ENCODE results near the gene REXO5. TPM values are rescaled to one million over a fixed set of nuclear protein-coding genes. Genes with fewer than 3 reads are reported as not detected.

REXO5 gene
- total and polyA plus RNA-seq, 10 of the 15 experiments (the other 5 are each of a cell fraction or from before 2014, with no cell fraction given), result 3.8 to 15.5 (median 10.1) TPM

DNA sequence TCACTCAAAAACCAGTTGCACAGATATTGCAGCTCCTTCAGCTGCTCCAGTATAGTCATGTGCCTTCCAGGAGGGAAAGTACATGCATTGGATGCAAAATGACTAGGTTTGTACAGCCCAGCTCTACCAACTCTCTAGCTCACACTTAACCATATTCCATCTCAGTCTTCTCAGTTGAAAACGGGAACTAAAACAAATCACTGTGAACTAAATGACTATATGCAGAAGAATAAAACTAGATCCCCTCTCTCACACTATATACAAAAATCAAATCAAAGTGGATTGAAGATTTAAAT lies 69.0 kb downstream of the REXO5 start (continued):
- peak in 1 of 2 experiments; percentile 39; a peak in 1 of 4 replicates for TF ChIP-seq EP300 (IDR thresholded peaks at IDR 0.05; ENCODE audit: borderline replicate concordance in 1 of 2, control insufficient read depth in 1 of 2, low read depth in 2 of 2, low read length in 2 of 2)
- TF ChIP-seq ETV6 (conservative IDR thresholded peaks at IDR 0.05 in 1 of 2, IDR thresholded peaks at IDR 0.05 in 1 of 2; ENCODE audit: borderline replicate concordance in 1 of 2, low read depth in 1 of 2), result peak in 1 of 2 experiments; percentile 23; a peak in 1 of 4 replicates
- TF ChIP-seq SIX5 (IDR thresholded peaks at IDR 0.05; ENCODE audit: low read depth, low read length, severe bottlenecking), result no peak

DNA sequence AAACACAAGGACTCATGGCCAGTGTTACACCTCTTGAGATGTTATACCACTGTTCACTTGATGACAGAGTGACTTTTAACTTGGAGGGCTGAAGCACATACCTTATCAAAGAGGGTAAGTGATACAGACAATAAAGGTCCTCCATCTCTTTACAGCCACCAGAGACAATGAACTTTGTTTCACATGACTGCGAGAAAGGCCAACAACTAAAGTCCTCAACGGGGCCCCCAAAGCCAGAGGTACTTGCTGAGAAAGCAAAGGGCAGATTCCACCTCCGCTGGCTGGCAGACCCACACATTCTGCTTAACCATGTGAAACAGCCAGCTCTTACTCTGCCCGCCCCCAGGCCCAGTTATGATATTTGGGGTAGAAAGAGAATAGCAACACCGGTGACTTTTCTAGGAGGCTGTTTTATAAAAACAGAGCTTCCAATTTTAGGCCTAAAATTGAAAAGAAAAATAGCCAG lies 72.4 kb downstream of the REXO5 start:
- H3K27me3 ChIP-seq (replicated peaks in 1 of 2; ENCODE audit: control insufficient read depth in 2 of 2, insufficient read depth in 2 of 2, low read length in 1 of 2), result no peaks in the 10 kb centered on the region
- RAD21 ChIA-PET (ENCODE audit: unreplicated experiment), result interaction anchor here (0.8 to 2.2 kb wide), 8 partner anchors 11 to 138 kb away, joined by 3 to 15 read pairs (median 4); no protein-coding TSS in a partner anchor
- no peaks in the 10 kb centered on the region for H4K20me1 ChIP-seq (ENCODE audit: control insufficient read depth, insufficient read depth)
- POLR2A ChIA-PET, result interaction anchor here (0.8 to 1.9 kb wide), 7 partner anchors 10 to 24 kb away, joined by 3 to 9 read pairs (median 5); partner anchors contain the start of genes DCUN1D3 and LYRM1
- peaks cover 13% of the 10 kb centered on the region for H3K79me2 ChIP-seq (ENCODE audit: control insufficient read depth, insufficient read depth, low read length)
- peak overlapping the region; percentile 60 for H3K27ac ChIP-seq (ENCODE audit: control insufficient read depth, insufficient read depth)
- H3K9ac ChIP-seq (ENCODE audit: control insufficient read depth, insufficient read depth, low read length), result no peak overlapping the region
- peaks cover 38% of the 10 kb centered on the region for H3K4me1 ChIP-seq (ENCODE audit: control insufficient read depth, insufficient read depth, low read length)
- BruUV-seq (replicated peaks), result no TSS peak
- SMC1A ChIA-PET (ENCODE audit: uncharacterized antibody, unreplicated experiment), result interaction anchor here (1.0 to 6.1 kb wide), 10 partner anchors 13 to 108 kb away, joined by 3 to 83 read pairs (median 6); partner anchors contain the start of genes DCUN1D3 and LYRM1
- in situ Hi-C loops (cut with MboI) (no loop called here), intact Hi-C loops (cut with micrococcal nuclease; ENCODE audit: unreplicated experiment) (no loop called here)
- no peaks in the 10 kb centered on the region; the same call in 2 of the 3 replicates for H3K9me3 ChIP-seq (replicated peaks; ENCODE audit: control insufficient read depth, insufficient read depth, low read length)
- TF ChIP-seq CBFB (IDR thresholded peaks at IDR 0.05; ENCODE audit: low read depth) (no peak), DPF2 (IDR thresholded peaks at IDR 0.05) (0 out of 2 replicates have a peak, but pooled peaks have one; percentile 0), PBX3 (IDR thresholded peaks at IDR 0.05; ENCODE audit: insufficient replicate concordance, low read depth, low read length) (no peak), SMAD5 (IDR thresholded peaks at IDR 0.05; ENCODE audit: low read depth) (no peak), NBN (IDR thresholded peaks at IDR 0.05) (no peak), SP1 (IDR thresholded peaks at IDR 0.05; ENCODE audit: low read depth, low read length) (no peak), JUNB (IDR thresholded peaks at IDR 0.05) (no peak)
- 22% methylated on average over 5 of the region's 5 CpGs for WGBS (ENCODE audit: insufficient coverage, insufficient replicate concordance, low lambda C conversion rate, missing lambda C conversion rate)
- DNase-seq (ENCODE audit: low read depth, low spot score) (no peak), ATAC-seq (peak; percentile 18), FAIRE-seq (no peak)
- H3K4me3 ChIP-seq, result peak overlapping the region; percentile 17; the same call in 1 of the 2 replicates
- no peaks in the 10 kb centered on the region for H3K36me3 ChIP-seq (ENCODE audit: control insufficient read depth in 2 of 2, insufficient read depth in 2 of 2, low read length in 1 of 2)
- H2AFZ ChIP-seq (ENCODE audit: control insufficient read depth, low read depth, low read length), result peak overlapping the region; percentile 15; the same call in 1 of the 2 replicates
- CTCF ChIA-PET, result interaction anchor here (0.9 to 2.2 kb wide), 4 partner anchors 11 to 28 kb away, joined by 3 to 9 read pairs (median 4); no protein-coding TSS in a partner anchor
- H3K4me2 ChIP-seq (ENCODE audit: control insufficient read depth, insufficient read depth), result peak overlapping the region; percentile 73
